Right ventricle myocardium inferior (tissue), 1 donor: ENCODE data around the gene C4B. TPM values are rescaled to one million over a fixed set of nuclear protein-coding genes. Genes with fewer than 3 reads are reported as not detected.
"Not testable (repeated sequence)": the region's sequence is repeated elsewhere in the genome, so short reads cannot be mapped to it uniquely, and the experiment has no call there.

Experiments
- ATAC-seq: fragments of 200-7000 bp; cut with Tn5 transposase; one replicate; pipeline ENCODE4 v1.9.1; 2020; ENCODE audit warnings: mild to moderate bottlenecking, moderate library complexity
- DNase-seq: peaks from one replicate; pipeline ENCODE4 v3.0.0; 2021; ENCODE audit errors: missing footprints
- intact Hi-C: fragments of 100-400 bp; cut with DNase I; formaldehyde crosslinking; loops from one replicate; pipeline ENCODE4 v1.11.0; 2022
- total RNA-seq: library from RNA; stranded (reverse); fragmentation: NEBNext Ultra II Directional; extraction: Animal tissue kit (Norgen Biotek cat#: 25700); gene quantifications from one replicate; pipeline ENCODE4 v1.2.1, GENCODE V29; 2021
- donor health status: DM: no; HTN: yes; CAD: no; lungs with severe emphysema.

Gene C4B
- total RNA-seq, 1 donor from 2014 or later, result 81.6 TPM

DNA sequence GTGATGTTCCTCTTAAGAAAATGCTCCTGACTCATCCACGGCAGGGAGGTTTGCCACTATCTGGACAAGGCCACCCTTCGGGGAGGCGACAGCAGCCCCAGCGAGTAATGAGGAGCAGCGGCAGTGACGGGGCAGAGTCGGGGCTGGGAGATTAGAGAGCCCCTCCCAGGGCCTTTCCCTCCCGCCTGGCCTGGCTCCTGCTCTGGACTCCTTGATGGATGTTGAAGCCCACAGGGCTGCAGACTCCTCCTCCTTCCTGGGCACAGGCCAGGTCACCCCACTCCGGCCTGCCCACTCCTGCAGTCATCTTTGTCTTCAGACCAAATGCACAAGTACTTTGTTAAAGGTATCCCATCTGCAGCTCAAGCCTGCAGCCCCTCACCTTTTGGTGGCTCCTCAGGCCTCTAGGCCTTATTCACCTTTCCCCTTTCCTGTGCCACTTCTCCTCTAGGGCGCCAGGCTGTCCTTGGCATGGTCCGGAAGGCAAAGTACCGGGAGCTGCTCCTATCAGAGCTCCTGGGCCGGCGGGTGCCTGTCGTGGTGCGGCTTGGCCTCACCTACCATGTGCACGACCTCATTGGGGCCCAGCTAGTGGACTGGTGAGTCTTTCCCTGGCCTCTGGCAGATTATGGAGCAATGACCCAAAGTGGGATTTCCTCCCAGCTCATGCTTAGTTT, 1.5 kb upstream of the C4B start:
- ATAC-seq (peak; percentile 35), DNase-seq (peak; percentile 42)
- intact Hi-C loops, result not testable (repeated sequence)

DNA sequence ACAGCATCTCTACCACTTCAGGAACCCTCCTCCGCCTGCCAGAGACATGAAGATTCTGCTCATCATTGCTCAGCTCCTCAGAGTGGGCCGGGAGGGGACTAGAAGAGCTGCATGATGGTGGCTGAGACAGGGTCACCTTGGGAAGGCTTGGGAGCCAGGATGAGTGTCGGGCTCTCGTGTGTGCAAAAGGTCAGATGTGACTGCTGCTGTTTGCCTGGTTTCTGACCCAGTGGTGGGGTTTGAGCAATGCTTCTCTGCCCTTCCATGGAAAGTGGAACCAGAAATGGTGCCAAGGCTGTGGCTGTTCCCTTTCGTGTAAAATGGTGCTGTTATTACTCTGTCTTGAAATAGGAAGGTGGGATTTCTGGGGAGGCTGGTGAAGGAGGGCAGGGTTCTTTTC, 857 bp upstream of the C4B start:
- ATAC-seq, intact Hi-C loops, DNase-seq: not testable (repeated sequence)

DNA sequence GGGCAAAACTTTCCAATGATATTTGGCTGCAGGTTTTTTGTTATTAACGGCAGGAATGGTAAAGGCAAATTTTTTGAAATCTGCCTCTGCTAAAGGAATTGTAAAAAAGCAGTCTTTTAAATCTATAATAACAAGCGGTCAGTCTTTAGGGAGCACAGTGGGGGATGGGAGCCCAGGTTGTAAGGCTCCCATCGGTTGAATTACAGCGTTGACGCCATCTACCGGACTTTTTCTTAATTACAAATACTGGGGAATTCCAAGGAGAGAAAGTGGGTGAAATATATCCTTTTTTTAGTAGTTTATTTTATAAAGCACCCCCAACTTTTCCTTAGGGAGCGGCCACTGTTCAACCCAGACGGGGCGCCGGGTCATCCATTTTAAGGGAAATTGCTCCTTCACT, 7.5 kb downstream of the C4B start:
- DNase-seq, intact Hi-C loops, ATAC-seq: not testable (repeated sequence)

DNA sequence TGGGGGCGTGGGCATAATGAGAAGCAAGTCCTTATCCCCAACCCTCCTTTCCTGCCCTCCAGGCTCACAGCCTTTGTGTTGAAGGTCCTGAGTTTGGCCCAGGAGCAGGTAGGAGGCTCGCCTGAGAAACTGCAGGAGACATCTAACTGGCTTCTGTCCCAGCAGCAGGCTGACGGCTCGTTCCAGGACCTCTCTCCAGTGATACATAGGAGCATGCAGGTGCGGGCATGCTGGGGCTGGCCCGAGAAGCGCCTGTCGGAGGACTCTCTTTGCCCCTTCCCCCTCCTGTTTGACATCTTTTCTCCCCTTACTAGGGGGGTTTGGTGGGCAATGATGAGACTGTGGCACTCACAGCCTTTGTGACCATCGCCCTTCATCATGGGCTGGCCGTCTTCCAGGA, 14.0 kb downstream of the C4B start:
- ATAC-seq, intact Hi-C loops: not testable (repeated sequence)
- peak; percentile 23 for DNase-seq

DNA sequence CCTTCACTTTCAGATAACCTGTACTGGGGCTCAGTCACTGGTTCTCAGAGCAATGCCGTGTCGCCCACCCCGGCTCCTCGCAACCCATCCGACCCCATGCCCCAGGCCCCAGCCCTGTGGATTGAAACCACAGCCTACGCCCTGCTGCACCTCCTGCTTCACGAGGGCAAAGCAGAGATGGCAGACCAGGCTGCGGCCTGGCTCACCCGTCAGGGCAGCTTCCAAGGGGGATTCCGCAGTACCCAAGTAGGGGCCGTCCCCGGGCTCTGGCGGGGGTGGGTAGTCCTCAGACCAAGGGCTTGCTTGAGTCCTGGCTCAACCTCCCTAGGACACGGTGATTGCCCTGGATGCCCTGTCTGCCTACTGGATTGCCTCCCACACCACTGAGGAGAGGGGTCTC, 15.0 kb downstream of the C4B start:
- ATAC-seq, DNase-seq: not testable (repeated sequence)

DNA sequence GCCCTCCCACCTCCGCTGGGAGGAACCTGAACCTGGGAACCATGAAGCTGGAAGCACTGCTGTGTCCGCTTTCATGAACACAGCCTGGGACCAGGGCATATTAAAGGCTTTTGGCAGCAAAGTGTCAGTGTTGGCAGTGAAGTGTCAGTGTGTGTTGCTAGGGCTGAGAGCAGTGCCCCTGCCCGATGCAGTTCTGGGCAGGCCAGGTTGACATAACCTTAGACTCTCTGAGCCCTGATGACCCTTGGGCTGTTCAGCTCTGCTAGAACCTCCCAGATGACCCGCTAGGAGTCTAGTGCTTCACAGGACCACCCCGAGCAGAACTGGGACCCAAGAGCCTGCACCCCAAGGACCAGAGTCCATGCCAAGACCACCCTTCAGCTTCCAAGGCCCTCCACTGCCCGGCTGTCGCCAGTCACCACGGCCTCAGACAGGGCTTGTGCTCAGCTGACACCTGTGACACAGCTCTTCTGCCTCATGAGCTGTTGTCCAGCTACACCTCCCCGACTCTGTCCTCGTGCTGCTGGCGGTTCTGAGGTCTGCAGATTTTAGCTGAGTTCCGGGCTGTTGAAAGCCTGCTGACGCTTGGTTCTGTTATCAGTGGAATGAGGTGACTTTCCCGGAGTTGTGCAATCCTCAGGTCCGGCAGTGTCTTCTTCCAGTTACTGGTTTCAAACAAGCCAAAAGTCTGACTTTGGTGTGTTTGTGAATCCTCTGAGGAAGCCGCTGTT, 20.9 kb downstream of the C4B start:
- DNase-seq, intact Hi-C loops: not testable (repeated sequence)
- ATAC-seq, result peak; percentile 39

More for the DNA sequence above, 15.0 kb downstream of the C4B start:
- intact Hi-C loops, result not testable (repeated sequence)

DNA sequence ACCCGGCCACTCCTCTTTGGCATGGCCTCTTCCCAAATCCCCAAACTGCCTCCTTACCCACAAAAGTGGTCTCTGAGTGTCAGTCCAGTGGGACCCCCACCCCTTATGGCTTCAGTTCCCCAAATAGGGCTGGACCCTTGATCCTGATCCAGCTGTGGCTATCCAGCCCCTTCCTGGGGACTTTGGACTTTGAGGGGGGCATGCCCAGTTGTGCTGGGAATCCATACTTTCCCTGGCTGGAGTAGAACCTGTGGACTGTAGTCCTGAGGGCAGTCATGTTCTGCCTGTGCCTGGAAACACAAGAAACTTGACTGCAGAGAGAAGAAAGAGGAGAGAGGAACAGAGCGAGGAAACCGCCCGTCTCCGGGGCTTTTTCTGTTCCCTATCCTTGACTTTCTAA, 22.5 kb downstream of the C4B start:
- ATAC-seq, intact Hi-C loops: not testable (repeated sequence)

DNA sequence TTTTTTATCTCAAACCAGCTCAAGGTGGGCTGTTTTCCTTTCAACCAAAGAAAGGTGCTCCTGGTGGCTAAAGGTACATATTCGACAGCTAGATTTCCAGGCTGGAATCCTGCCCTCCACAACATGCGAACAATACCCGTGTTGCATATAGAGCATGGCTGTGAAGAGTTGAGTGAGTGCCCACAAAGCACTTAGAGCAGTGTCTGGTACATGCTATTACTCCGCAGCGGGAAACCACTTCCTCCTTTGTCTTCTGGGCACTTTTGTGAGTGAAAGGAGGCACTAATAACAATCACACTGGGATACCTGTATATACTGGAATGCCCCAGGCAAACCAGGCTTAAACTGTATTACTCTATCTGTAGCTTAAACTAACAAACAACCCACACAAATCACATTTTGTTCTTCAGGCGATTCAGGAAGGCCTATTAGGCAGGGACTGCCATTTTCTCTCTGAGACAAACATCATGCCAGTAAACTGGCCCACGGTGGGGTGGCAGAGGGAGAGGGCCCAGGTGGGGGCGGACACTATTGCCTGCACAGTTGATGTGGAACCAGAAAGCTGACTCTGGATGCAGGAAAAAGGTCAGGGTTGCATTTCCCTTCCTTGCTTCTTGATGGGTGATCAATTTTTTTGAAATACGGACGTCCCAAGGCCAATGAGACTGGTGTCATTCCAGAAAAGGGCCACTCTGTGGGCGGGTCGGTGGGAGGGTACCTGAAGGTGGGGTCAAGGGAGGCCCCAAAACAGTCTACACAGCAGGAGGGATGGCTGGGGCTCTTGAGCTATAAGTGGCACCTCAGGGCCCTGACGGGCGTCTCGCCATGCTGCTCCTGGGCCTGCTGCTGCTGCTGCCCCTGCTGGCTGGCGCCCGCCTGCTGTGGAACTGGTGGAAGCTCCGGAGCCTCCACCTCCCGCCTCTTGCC, 23.3 kb downstream of the C4B start, which contains the start of gene CYP21A2:
Gene CYP21A2 (plus strand): TSS at position 818 of the 927 bp plus-strand sequence. CDS start 8 bp downstream, at position 826.
- peak; percentile 58 for DNase-seq
- ATAC-seq, intact Hi-C loops: not testable (repeated sequence)

More for the DNA sequence above, 22.5 kb downstream of the C4B start:
- DNase-seq, result not testable (repeated sequence)

DNA sequence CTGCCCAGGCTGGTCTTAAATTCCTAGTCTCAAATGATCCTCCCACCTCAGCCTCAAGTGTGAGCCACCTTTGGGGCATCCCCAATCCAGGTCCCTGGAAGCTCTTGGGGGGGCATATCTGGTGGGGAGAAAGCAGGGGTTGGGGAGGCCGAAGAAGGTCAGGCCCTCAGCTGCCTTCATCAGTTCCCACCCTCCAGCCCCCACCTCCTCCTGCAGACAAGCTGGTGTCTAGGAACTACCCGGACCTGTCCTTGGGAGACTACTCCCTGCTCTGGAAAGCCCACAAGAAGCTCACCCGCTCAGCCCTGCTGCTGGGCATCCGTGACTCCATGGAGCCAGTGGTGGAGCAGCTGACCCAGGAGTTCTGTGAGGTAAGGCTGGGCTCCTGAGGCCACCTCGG, 24.3 kb downstream of the C4B start:
- ATAC-seq, intact Hi-C loops, DNase-seq: not testable (repeated sequence)

DNA sequence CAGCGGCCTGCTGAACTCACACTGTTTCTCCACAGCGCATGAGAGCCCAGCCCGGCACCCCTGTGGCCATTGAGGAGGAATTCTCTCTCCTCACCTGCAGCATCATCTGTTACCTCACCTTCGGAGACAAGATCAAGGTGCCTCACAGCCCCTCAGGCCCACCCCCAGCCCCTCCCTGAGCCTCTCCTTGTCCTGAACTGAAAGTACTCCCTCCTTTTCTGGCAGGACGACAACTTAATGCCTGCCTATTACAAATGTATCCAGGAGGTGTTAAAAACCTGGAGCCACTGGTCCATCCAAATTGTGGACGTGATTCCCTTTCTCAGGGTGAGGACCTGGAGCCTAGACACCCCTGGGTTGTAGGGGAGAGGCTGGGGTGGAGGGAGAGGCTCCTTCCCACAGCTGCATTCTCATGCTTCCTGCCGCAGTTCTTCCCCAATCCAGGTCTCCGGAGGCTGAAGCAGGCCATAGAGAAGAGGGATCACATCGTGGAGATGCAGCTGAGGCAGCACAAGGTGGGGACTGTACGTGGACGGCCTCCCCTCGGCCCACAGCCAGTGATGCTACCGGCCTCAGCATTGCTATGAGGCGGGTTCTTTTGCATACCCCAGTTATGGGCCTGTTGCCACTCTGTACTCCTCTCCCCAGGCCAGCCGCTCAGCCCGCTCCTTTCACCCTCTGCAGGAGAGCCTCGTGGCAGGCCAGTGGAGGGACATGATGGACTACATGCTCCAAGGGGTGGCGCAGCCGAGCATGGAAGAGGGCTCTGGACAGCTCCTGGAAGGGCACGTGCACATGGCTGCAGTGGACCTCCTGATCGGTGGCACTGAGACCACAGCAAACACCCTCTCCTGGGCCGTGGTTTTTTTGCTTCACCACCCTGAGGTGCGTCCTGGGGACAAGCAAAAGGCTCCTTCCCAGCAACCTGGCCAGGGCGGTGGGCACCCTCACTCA, 25.0 kb downstream of the C4B start:
- ATAC-seq, intact Hi-C loops: not testable (repeated sequence)
- peak; percentile 51 for DNase-seq

DNA sequence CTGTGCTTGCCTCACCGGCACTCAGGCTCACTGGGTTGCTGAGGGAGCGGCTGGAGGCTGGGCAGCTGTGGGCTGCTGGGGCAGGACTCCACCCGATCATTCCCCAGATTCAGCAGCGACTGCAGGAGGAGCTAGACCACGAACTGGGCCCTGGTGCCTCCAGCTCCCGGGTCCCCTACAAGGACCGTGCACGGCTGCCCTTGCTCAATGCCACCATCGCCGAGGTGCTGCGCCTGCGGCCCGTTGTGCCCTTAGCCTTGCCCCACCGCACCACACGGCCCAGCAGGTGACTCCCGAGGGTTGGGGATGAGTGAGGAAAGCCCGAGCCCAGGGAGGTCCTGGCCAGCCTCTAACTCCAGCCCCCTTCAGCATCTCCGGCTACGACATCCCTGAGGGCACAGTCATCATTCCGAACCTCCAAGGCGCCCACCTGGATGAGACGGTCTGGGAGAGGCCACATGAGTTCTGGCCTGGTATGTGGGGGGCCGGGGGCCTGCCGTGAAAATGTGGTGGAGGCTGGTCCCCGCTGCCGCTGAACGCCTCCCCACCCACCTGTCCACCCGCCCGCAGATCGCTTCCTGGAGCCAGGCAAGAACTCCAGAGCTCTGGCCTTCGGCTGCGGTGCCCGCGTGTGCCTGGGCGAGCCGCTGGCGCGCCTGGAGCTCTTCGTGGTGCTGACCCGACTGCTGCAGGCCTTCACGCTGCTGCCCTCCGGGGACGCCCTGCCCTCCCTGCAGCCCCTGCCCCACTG, 25.9 kb downstream of the C4B start:
- peak; percentile 30 for DNase-seq
- intact Hi-C loops, ATAC-seq: not testable (repeated sequence)

DNA sequence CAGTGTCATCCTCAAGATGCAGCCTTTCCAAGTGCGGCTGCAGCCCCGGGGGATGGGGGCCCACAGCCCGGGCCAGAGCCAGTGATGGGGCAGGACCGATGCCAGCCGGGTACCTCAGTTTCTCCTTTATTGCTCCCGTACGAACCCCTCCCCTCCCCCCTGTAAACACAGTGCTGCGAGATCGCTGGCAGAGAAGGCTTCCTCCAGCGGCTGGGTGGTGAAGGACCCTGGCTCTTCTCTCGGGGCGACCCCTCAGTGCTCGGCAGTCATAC, 26.4 kb downstream of the C4B start:
- intact Hi-C loops, ATAC-seq, DNase-seq: not testable (repeated sequence)

DNA sequence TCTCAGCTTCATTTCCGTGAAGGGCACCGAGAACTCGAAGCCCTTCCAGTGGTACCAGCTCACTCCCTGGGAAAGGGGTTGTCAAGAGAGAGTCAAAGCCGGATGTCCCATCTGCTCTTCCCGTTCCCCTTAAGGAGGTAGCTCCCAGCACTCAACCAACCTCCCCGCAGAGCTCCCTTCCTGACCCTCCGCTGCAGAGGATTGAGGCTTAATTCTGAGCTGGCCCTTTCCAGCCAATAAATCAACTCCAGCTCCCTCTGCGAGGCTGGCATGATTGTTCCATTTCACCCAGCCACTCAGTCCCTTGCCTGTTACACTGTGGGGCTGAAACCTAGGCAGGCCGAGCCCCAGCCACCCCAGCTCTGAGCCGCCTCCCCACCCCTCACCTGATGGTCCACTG, 26.8 kb downstream of the C4B start:
- intact Hi-C loops, DNase-seq: not testable (repeated sequence)

DNA sequence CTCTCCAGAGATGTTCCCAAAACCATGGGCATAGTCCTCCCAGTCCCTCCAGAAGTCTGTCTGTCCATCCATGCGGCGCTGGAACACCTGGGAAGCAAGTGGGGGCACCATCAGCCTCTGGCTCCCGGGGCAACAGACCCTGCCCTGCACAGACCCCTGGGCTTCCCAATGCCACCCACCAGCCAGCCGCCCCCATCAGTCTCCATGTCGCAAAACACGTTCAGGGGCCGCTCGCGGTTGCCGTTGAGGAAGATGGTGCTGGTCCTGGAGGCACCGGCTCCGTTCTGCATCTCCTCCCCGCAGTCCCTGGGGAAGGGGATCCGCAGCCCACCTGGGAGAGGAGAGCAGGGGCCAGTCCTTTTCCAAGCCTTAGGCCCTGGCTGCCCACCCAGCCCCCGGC, 27.7 kb downstream of the C4B start:
- DNase-seq, ATAC-seq, intact Hi-C loops: not testable (repeated sequence)

More for the DNA sequence above, 26.8 kb downstream of the C4B start:
- not testable (repeated sequence) for ATAC-seq

DNA sequence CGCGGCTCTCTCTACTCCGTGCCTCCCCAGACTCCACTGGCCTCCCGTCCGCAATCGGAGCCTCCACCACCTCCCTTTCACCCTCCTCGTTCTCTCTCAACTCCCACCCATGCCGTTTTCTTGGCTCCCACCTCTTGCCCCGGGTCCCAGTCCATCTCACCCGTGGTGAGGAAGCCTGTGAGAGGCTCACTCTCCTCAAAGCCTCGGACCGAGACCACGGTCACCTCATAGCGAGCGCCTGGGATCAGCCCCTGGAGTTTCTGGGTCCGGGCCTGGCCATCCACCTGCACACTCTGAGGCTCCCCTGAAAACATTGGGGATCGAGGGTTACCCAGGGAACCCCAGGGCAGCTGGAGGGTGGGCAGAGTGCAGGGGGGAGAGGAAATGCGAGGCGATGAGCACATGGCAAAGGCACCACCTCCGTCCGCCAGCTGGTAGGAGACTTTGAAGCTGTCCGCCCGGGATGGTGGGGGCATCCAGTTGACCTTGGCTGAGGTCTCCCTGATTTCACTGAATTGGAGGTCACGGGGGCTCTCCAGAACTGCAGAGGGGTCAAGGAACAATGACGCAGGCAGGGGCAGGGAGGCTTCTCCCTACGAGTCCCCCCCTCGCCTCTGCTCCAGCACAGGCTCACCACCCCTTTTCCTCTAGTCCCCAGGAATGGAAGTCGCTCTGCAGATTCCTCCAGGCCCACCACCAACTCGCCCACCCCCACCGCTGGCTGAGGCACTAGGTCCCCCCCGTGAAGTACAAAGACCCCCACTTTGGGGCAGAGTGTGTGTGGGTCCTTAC, 29.2 kb downstream of the C4B start:
- ATAC-seq, intact Hi-C loops: not testable (repeated sequence)
- peak; percentile 61 for DNase-seq

DNA sequence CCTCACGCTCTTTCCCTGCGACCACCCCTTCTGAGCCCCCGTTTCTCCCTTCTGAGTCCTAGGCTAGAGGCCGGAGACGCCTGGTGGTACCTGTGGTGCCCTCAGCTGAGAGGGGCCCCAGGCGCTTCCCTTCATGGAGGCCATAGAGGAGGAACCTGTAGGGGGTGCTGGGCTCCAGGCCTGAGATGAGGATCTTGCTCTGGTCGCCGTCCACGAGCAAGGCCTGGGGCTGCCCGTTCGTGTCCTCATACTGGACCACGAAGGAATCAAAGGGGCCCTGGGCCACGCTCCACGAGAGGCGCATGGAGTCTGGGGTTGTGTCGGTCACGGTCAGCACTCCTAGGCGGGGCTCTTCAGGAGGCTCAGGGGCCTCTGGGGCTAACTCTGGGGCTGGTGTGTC, 30.3 kb downstream of the C4B start:
- ATAC-seq, intact Hi-C loops: not testable (repeated sequence)
- peak; percentile 30 for DNase-seq
